Liver (tissue), 9 donors: ENCODE measurements around the gene TEX2. TPM values are rescaled to one million over a fixed set of nuclear protein-coding genes. Genes with fewer than 3 reads are reported as not detected.

Experiments used
- DNase-seq: peaks from one replicate; pipeline ENCODE4 v3.0.0-alpha.2; 2017; ENCODE audit warnings: low spot score
- H3K27ac ChIP-seq, 2 donors: one replicate each; pipeline ENCODE4 v1.7.0; 2013; ENCODE audit warnings: inconsistent platforms in 2 of 2, low read length in 2 of 2, control low read depth in 1 of 2, low read depth in 1 of 2, mild to moderate bottlenecking in 1 of 2
- H3K27me3 ChIP-seq, 4 donors: one replicate each; pipeline versions ENCODE4 v1.6.1 to v1.7.0; 2013; ENCODE audit warnings: low read length in 3 of 4, inconsistent platforms in 1 of 4, mild to moderate bottlenecking in 1 of 4, moderate library complexity in 1 of 4; ENCODE audit not compliant: control insufficient read depth in 4 of 4, insufficient read depth in 4 of 4
- H3K36me3 ChIP-seq, 4 donors: one replicate each; pipeline versions ENCODE4 v1.6.1 to v1.7.0; 2013; ENCODE audit warnings: low read length in 3 of 4, mild to moderate bottlenecking in 3 of 4, low read depth in 1 of 4, moderate library complexity in 1 of 4; ENCODE audit not compliant: control insufficient read depth in 4 of 4, insufficient read depth in 3 of 4
- H3K4me1 ChIP-seq, 4 donors: one replicate each; pipeline versions ENCODE4 v1.6.1 to v1.7.0; 2013; ENCODE audit warnings: low read length in 3 of 4, mild to moderate bottlenecking in 3 of 4, moderate library complexity in 1 of 4; ENCODE audit not compliant: control insufficient read depth in 4 of 4, insufficient read depth in 4 of 4
- H3K4me3 ChIP-seq, 3 donors: one replicate each; pipeline versions ENCODE4 v1.6.1 to v1.7.0; 2013; ENCODE audit warnings: low read length in 3 of 3, control low read depth in 1 of 3, low read depth in 1 of 3, mild to moderate bottlenecking in 1 of 3
- H3K9ac ChIP-seq, 2 donors: one replicate each; pipeline ENCODE4 v1.7.0; 2013; ENCODE audit warnings: low read length in 2 of 2, mild to moderate bottlenecking in 2 of 2, moderate library complexity in 2 of 2, control low read depth in 1 of 2, low read depth in 1 of 2
- H3K9me3 ChIP-seq, 4 donors: one replicate each; pipeline versions ENCODE4 v1.6.1 to v1.7.0; 2013; ENCODE audit warnings: low read length in 3 of 4; ENCODE audit not compliant: control insufficient read depth in 4 of 4
- ATF3 ChIP-seq: IDR thresholded peaks from 2 replicates; pipeline ENCODE4 v1.6.1; 2016; ENCODE audit warnings: antibody characterized with exemption
- EGR1 ChIP-seq, 2 donors: IDR thresholded peaks; 2 replicates each; pipeline ENCODE4 v1.6.1; 2016 to 2018; ENCODE audit warnings: antibody characterized with exemption in 2 of 2, low read depth in 2 of 2
- FOXA2 ChIP-seq: IDR thresholded peaks from 2 replicates; pipeline ENCODE4 v1.6.1; 2016; ENCODE audit warnings: antibody characterized with exemption
- GABPA ChIP-seq, 2 donors: IDR thresholded peaks in 1 of 2; conservative IDR thresholded peaks in 1 of 2; 2 replicates each; pipeline ENCODE4 v1.6.1; 2016; ENCODE audit warnings: antibody characterized with exemption in 2 of 2, mild to moderate bottlenecking in 1 of 2, moderate library complexity in 1 of 2
- HNF4A ChIP-seq, 2 donors: conservative IDR thresholded peaks; 2 replicates each; pipeline ENCODE4 v1.6.1; 2016; ENCODE audit warnings: antibody characterized with exemption in 2 of 2, mild to moderate bottlenecking in 2 of 2
- HNF4G ChIP-seq: IDR thresholded peaks from 2 replicates; pipeline ENCODE4 v1.6.1; 2016; ENCODE audit warnings: antibody characterized with exemption
- JUND ChIP-seq, 2 donors: IDR thresholded peaks; 2 replicates each; pipeline ENCODE4 v1.6.1; 2016; ENCODE audit warnings: antibody characterized with exemption in 2 of 2
- NR2F2 ChIP-seq: IDR thresholded peaks from 2 replicates; pipeline ENCODE4 v1.6.1; 2016; ENCODE audit warnings: antibody characterized with exemption
- RAD21 ChIP-seq, 2 donors: IDR thresholded peaks; 2 replicates each; pipeline ENCODE4 v1.6.1; 2016; ENCODE audit warnings: antibody characterized with exemption in 2 of 2, mild to moderate bottlenecking in 2 of 2
- REST ChIP-seq: IDR thresholded peaks from 2 replicates; pipeline ENCODE4 v1.6.1; 2016; ENCODE audit warnings: antibody characterized with exemption, mild to moderate bottlenecking
- RXRA ChIP-seq, 2 donors: IDR thresholded peaks; 2 replicates each; pipeline ENCODE4 v1.6.1; 2017 to 2018; ENCODE audit warnings: antibody characterized with exemption in 2 of 2, mild to moderate bottlenecking in 1 of 2
- TAF1 ChIP-seq: conservative IDR thresholded peaks from 2 replicates; pipeline ENCODE4 v1.6.1; 2016; ENCODE audit warnings: antibody characterized with exemption, mild to moderate bottlenecking
- YY1 ChIP-seq: IDR thresholded peaks from 2 replicates; pipeline ENCODE4 v1.6.1; 2016; ENCODE audit warnings: antibody characterized with exemption, mild to moderate bottlenecking
- ZBTB33 ChIP-seq: IDR thresholded peaks from 2 replicates; pipeline ENCODE4 v1.6.1; 2016; ENCODE audit warnings: antibody characterized with exemption
- WGBS: extraction: QIAGEN DNeasy Blood & Tissue Kit; methylation state at CpG from one replicate; pipeline ENCODE4 v1.1.7; 2013; 5-methylcytosine and 5-hydroxymethylcytosine counted together
- polyA plus RNA-seq, 2 donors: library from polyadenylated mRNA; stranded (reverse) in 1 of 2; unstranded in 1 of 2; fragments of 200-250 nt in 1 of 2; fragments of >200 nt in 1 of 2; fragmentation: Nextera tagmentation in 1 of 2; extraction: Ambion mirVana in 1 of 2; gene quantifications; one replicate each; pipeline versions ENCODE4 v1.2.1 to v1.2.3, GENCODE V29; 2013 to 2015
- total RNA-seq, 2 donors: library from RNA; depleted of rRNA; stranded (reverse); fragments of >200 nt; gene quantifications; one replicate each; pipeline ENCODE4 v1.2.3, GENCODE V29; 2014
- donor health status: healthy.
- donor health status: healthy.
- donor health status: healthy.
- donor health status: healthy.
- donor health status: healthy.

TEX2 gene
- total and polyA plus RNA-seq, 4 donors: 15.9 to 39.8 (median 28.2) TPM

DNA sequence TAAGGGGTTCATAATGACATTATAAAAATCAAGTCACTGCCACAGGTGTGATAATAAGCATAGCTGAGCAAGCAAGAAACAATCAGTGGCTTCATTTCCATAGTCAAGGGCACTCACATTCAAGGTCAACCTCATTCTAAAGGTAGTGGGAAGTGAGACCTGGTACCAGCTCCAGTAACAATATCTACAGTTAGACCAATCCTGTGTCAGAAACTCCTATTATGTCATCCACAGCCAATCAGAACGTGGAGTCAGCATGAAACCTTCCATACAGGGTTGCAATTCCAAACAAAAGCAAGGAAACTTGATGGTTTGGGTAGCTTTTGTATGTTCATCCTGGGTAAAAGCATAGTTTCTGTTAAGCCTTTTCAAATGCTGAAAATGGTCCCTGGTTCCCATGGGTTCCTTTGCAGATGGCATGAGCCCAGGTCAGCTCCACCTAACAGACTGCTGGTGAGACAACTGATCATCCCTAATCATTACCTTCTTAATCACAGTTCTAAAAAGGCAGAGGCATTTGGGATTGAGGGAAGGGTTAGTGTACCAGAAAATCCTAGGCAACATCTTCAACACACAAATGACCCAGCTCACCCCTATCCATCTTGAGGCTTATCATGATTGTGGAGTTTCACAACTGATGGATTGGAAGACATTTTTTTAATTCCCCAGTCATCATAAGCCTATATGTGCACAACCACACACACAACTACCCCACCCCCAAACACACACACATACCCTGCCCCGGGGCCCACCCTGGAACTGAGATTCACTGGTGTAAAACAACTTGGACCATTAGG is 30.4 kb downstream of the TEX2 start:
- no peaks in the 10 kb centered on the region for H3K9me3 ChIP-seq
- H3K27ac ChIP-seq: no peak overlapping the region
- peaks cover 0 to 3% (median 0%) of the 10 kb centered on the region in 4 donors for H3K4me1 ChIP-seq
- TF ChIP-seq FOXA2 (no peak), ATF3 (no peak), GABPA (IDR thresholded peaks at IDR 0.05 in 1 of 2, conservative IDR thresholded peaks at IDR 0.05 in 1 of 2) (no peak), RXRA (IDR thresholded peaks at IDR 0.05) (no peak), TAF1 (no peak), HNF4A (conservative IDR thresholded peaks at IDR 0.05) (no peak), RAD21 (IDR thresholded peaks at IDR 0.05) (no peak), YY1 (no peak), NR2F2 (no peak), ZBTB33 (no peak), EGR1 (IDR thresholded peaks at IDR 0.05; ENCODE audit: low read depth in 2 of 2) (no peak)
- WGBS: 95% methylated on average over 2 of the region's 2 CpGs
- no peak overlapping the region for H3K9ac ChIP-seq
- H3K36me3 ChIP-seq: no peaks in the 10 kb centered on the region
- H3K4me3 ChIP-seq: no peak overlapping the region
- DNase-seq: no peak
- H3K27me3 ChIP-seq: no peaks in the 10 kb centered on the region

- H3K36me3 ChIP-seq: no peaks in the 10 kb centered on the region
- no peak overlapping the region for H3K4me3 ChIP-seq
- no peak overlapping the region for H3K9ac ChIP-seq
- DNase-seq: no peak
- no peak overlapping the region for H3K27ac ChIP-seq
- WGBS: 94% methylated on average over 6 of the region's 6 CpGs
- peaks cover 0 to under 1% (median 0%) of the 10 kb centered on the region in 4 donors for H3K4me1 ChIP-seq
- TF ChIP-seq ZBTB33: no peak
- no peak for TF ChIP-seq HNF4G
- no peak for TF ChIP-seq HNF4A (conservative IDR thresholded peaks at IDR 0.05)
- no peak for TF ChIP-seq RAD21 (IDR thresholded peaks at IDR 0.05)
- TF ChIP-seq REST: no peak
- TF ChIP-seq JUND (IDR thresholded peaks at IDR 0.05): no peak
- no peaks in the 10 kb centered on the region for H3K27me3 ChIP-seq
- H3K9me3 ChIP-seq: no peaks in the 10 kb centered on the region
These were observed 31.4 kb downstream of the TEX2 start for GRCh38 chr17:64231567-64232141.
